HG02938 (cell line): ENCODE measurements around the gene RAB27A.

Source experiments
- ATAC-seq: cut with Tn5 transposase; IDR thresholded peaks from one replicate; pipeline ENCODE4 v1.9.1; 2021; ENCODE audit warnings: mild to moderate bottlenecking, moderate library complexity; ENCODE audit not compliant: unreplicated experiment

Gene RAB27A

GRCh38 chr15:55164284-55164683 lies 125.3 kb downstream of the RAB27A start:
- no peak for ATAC-seq
